Measurements from ENCODE around the gene PHF13.

PHF13 gene

GRCh38 chr1:6602669-6603237, 10.8 kb upstream of the PHF13 start, which contains the start of gene KLHL21:
Gene KLHL21 (minus strand): TSS chr1:6602869. CDS start chr1:6602817, 52 bp downstream.
- Histone ChIP-seq H3K36me3 (ENCODE audit: insufficient read depth, low read length) (peaks cover 5% of the 10 kb centered on the region; the same call in 1 of the 2 replicates), H3K4me3 (peak within 1 kb of the TSS; percentile 93), H3K27ac (peak within 1 kb of the TSS; percentile 61; the same call in 1 of the 2 replicates), H3K9ac (ENCODE audit: insufficient read length) (peak within 1 kb of the TSS; percentile 83), H3K9me3 (ENCODE audit: low read depth, low read length) (no peaks in the 10 kb centered on the region)
- DNase-seq (ENCODE audit: low read depth, low spot score) = no peak
- peak; percentile 97 for TF ChIP-seq POLR2AphosphoS5 (IDR thresholded peaks at IDR 0.05; ENCODE audit: borderline replicate concordance, low read depth, low read length)
- no peak for TF ChIP-seq FOXP2 (optimal IDR thresholded peaks at IDR 0.05; ENCODE audit: control extremely low read depth, extremely low read length, insufficient read depth)
- TF ChIP-seq EZH2 (IDR thresholded peaks at IDR 0.05) = no peak

- peak overlapping the region; percentile 61; the same call in 1 of the 2 replicates for H3K27ac ChIP-seq
- H3K9me3 ChIP-seq (ENCODE audit: low read depth, low read length) = no peaks in the 10 kb centered on the region
- H3K9ac ChIP-seq (ENCODE audit: insufficient read length) = peak overlapping the region; percentile 60
- no peak for DNase-seq (ENCODE audit: low read depth, low spot score)
- H3K36me3 ChIP-seq (ENCODE audit: insufficient read depth, low read length) = no peaks in the 10 kb centered on the region; the same call in 1 of the 2 replicates
- peak overlapping the region; percentile 93 for H3K4me3 ChIP-seq
- no peak for TF ChIP-seq EZH2 (IDR thresholded peaks at IDR 0.05)
- TF ChIP-seq FOXP2 (optimal IDR thresholded peaks at IDR 0.05; ENCODE audit: control extremely low read depth, extremely low read length, insufficient read depth) = no peak
- no peak; the same call in none of the 2 replicates for TF ChIP-seq POLR2AphosphoS5 (IDR thresholded peaks at IDR 0.05; ENCODE audit: borderline replicate concordance, low read depth, low read length)
Measured at GRCh38 chr1:6603238-6603914, 10.2 kb upstream of the PHF13 start.

GRCh38 chr1:6603915-6604558, 9.5 kb upstream of the PHF13 start:
- no peak for DNase-seq (ENCODE audit: low read depth, low spot score)
- H3K9ac ChIP-seq (ENCODE audit: insufficient read length) = no peak overlapping the region
- H3K27ac ChIP-seq = peak overlapping the region; percentile 61; the same call in 1 of the 2 replicates
- H3K4me3 ChIP-seq = no peak overlapping the region
- H3K9me3 ChIP-seq (ENCODE audit: low read depth, low read length) = no peaks in the 10 kb centered on the region
- no peaks in the 10 kb centered on the region; the same call in 1 of the 2 replicates for H3K36me3 ChIP-seq (ENCODE audit: insufficient read depth, low read length)
- TF ChIP-seq EZH2 (IDR thresholded peaks at IDR 0.05) = no peak

GRCh38 chr1:6612641-6613360, 730 bp upstream of the PHF13 start:
- no peak for DNase-seq (ENCODE audit: low read depth, low spot score)
- Histone ChIP-seq H3K36me3 (ENCODE audit: insufficient read depth, low read length) (peaks cover 15% of the 10 kb centered on the region), H3K9me3 (ENCODE audit: low read depth, low read length) (no peaks in the 10 kb centered on the region), H3K27ac (peak overlapping the region; percentile 42; the same call in 1 of the 2 replicates), H3K4me3 (peak overlapping the region; percentile 95), H3K9ac (ENCODE audit: insufficient read length) (peak overlapping the region; percentile 87)
- TF ChIP-seq EZH2 (IDR thresholded peaks at IDR 0.05) (no peak), FOXP2 (optimal IDR thresholded peaks at IDR 0.05; ENCODE audit: control extremely low read depth, extremely low read length, insufficient read depth) (no peak), POLR2AphosphoS5 (IDR thresholded peaks at IDR 0.05; ENCODE audit: borderline replicate concordance, low read depth, low read length) (no peak)

- H3K4me3 ChIP-seq = peak overlapping the region; percentile 95
- H3K9ac ChIP-seq (ENCODE audit: insufficient read length) = peak overlapping the region; percentile 74
- peaks cover 27% of the 10 kb centered on the region for H3K36me3 ChIP-seq (ENCODE audit: insufficient read depth, low read length)
- TF ChIP-seq POLR2AphosphoS5 (IDR thresholded peaks at IDR 0.05; ENCODE audit: borderline replicate concordance, low read depth, low read length) (no peak), EZH2 (IDR thresholded peaks at IDR 0.05) (no peak), FOXP2 (optimal IDR thresholded peaks at IDR 0.05; ENCODE audit: control extremely low read depth, extremely low read length, insufficient read depth) (no peak)
- 0 out of 2 replicates have a peak overlapping the region, but pooled peaks have one; percentile 31 for H3K27ac ChIP-seq
- no peaks in the 10 kb centered on the region for H3K9me3 ChIP-seq (ENCODE audit: low read depth, low read length)
- no peak for DNase-seq (ENCODE audit: low read depth, low spot score)
Measured at GRCh38 chr1:6614019-6614928, 743 bp downstream of the PHF13 start.

- no peak for DNase-seq (ENCODE audit: low read depth, low spot score)
- peaks cover 36% of the 10 kb centered on the region for H3K36me3 ChIP-seq (ENCODE audit: insufficient read depth, low read length)
Measured at GRCh38 chr1:6614929-6615785, 1.6 kb downstream of the PHF13 start.

More at GRCh38 chr1:6614929-6615785, 1.6 kb downstream of the PHF13 start:
- Histone ChIP-seq H3K27ac (peak overlapping the region; percentile 68), H3K9me3 (ENCODE audit: low read depth, low read length) (no peaks in the 10 kb centered on the region), H3K4me3 (peak overlapping the region; percentile 95), H3K9ac (ENCODE audit: insufficient read length) (peak overlapping the region; percentile 79)
- TF ChIP-seq EZH2 (IDR thresholded peaks at IDR 0.05) = no peak
- TF ChIP-seq POLR2AphosphoS5 (IDR thresholded peaks at IDR 0.05; ENCODE audit: borderline replicate concordance, low read depth, low read length) = no peak
- no peak for TF ChIP-seq FOXP2 (optimal IDR thresholded peaks at IDR 0.05; ENCODE audit: control extremely low read depth, extremely low read length, insufficient read depth)
